A549 treated with GW870086 at 1 μM for 4 hours (cell line): ENCODE results near the gene CHRNA5. TPM values are rescaled to one million over a fixed set of nuclear protein-coding genes. Genes with fewer than 3 reads are reported as not detected.

ENCODE experiments used
- total RNA-seq: library from RNA; stranded (reverse); fragments of 200-300 nt; extraction: Qiagen RNA extraction; gene quantifications from 5 replicates; pipeline ENCODE4 v1.2.3, GENCODE V29; 2022; ENCODE audit warnings: low read depth

Gene CHRNA5
- 30.9 to 35.7 TPM (median 33.6 TPM) in 5 replicates for total RNA-seq

GRCh38 chr15:78565097-78565950, at the start of gene CHRNA5:
TSS of gene CHRNA5 (plus strand) at chr15:78565520. CDS start at chr15:78565720, 200 bp downstream.

GRCh38 chr15:78540141-78540870, 25.0 kb upstream of the CHRNA5 start, which contains the start of gene PSMA4:
TSS of gene PSMA4 (plus strand) at chr15:78540444. CDS start at chr15:78541928, 1,484 bp downstream.

GRCh38 chr15:78620527-78621421, 55.5 kb downstream of the CHRNA5 start, which contains the start of gene CHRNA3:
TSS of gene CHRNA3 (minus strand) at chr15:78620996. CDS start at chr15:78620794, 202 bp downstream.

GRCh38 chr15:78641102-78641748, 75.9 kb downstream of the CHRNA5 start, which contains the start of gene CHRNB4:
TSS of gene CHRNB4 (minus strand) at chr15:78641210. CDS start at chr15:78641133, 77 bp downstream.

Other genes with a start within 250 kb of the CHRNA5 start
- 1.2 to 2.2 TPM (median 1.5 TPM) in 5 replicates for gene CRABP1, start 225.2 kb upstream of the CHRNA5 start, total RNA-seq
- 37.7 to 49.8 TPM (median 46.4 TPM) in 5 replicates for gene IREB2, start 127.3 kb upstream of the CHRNA5 start, total RNA-seq
- 6.0 to 7.6 TPM (median 6.1 TPM) in 5 replicates for gene HYKK, start 57.9 kb upstream of the CHRNA5 start, total RNA-seq
- 379 to 479 TPM (median 406 TPM) in 5 replicates for gene PSMA4, start 25.1 kb upstream of the CHRNA5 start, total RNA-seq
- gene CHRNA3, start 55.5 kb downstream of the CHRNA5 start, total RNA-seq = 0.35 to 0.96 TPM (median 0.64 TPM) in 5 replicates
- 0.52 to 1.6 TPM (median 1.1 TPM) in 5 replicates for gene CHRNB4, start 75.7 kb downstream of the CHRNA5 start, total RNA-seq
- gene ADAMTS7, start 245.9 kb downstream of the CHRNA5 start, total RNA-seq = 4.8 to 7.8 TPM (median 6.2 TPM) in 5 replicates